Right ventricle myocardium superior (tissue), 1 donor: ENCODE results near the gene C5orf24. TPM values are rescaled to one million over a fixed set of nuclear protein-coding genes. Genes with fewer than 3 reads are reported as not detected.
"Not testable (repeated sequence)": the region's sequence is repeated elsewhere in the genome, so short reads cannot be mapped to it uniquely, and the experiment has no call there.

ENCODE experiments used
- ATAC-seq: fragments of 200-7000 bp; cut with Tn5 transposase; one replicate; pipeline ENCODE4 v1.9.1; 2020; ENCODE audit warnings: mild to moderate bottlenecking; ENCODE audit not compliant: poor library complexity
- DNase-seq: peaks from one replicate; pipeline ENCODE4 v3.0.0-alpha.2; 2020
- intact Hi-C: fragments of 100-400 bp; cut with DNase I; formaldehyde crosslinking; loops from one replicate; pipeline ENCODE4 v1.11.2; 2022
- long read RNA-seq: library from polyadenylated mRNA; unstranded; transcript quantifications from one replicate; pipeline ENCODE4 v2.0.0, GENCODE V29; 2021
- total RNA-seq: library from RNA; stranded (reverse); fragmentation: NEBNext Ultra II Directional; extraction: Animal tissue kit (Norgen Biotek cat#: 25700); gene quantifications from one replicate; pipeline ENCODE4 v1.2.1, GENCODE V29; 2021
- donor health status: DM: no; HTN: yes; CAD: no; lungs with severe emphysema.

C5orf24 gene
- 21.9 TPM for total RNA-seq
- long read RNA-seq, full-length matches to known transcripts: 29 of 29 reads
- long read RNA-seq, partial matches to known transcripts: 0 of 29 reads
- long read RNA-seq, other reads (novel, unspliced or antisense): 0 of 29 reads

GRCh38 chr5:134845852-134846640 lies at the start of gene C5orf24:
TSS of gene C5orf24 (plus strand) at chr5:134845968. CDS start at chr5:134854901, 8,933 bp downstream.
- ATAC-seq: peak; percentile 99
- intact Hi-C loops: no loop called here

GRCh38 chr5:134798468-134798867 lies 47.3 kb upstream of the C5orf24 start:
- intact Hi-C loops: loop anchor here (10.0 kb wide), 1 partner anchor 114 kb away; no protein-coding TSS in a partner anchor

More at GRCh38 chr5:134845852-134846640, at the start of gene C5orf24:
- DNase-seq: peak; percentile 97

GRCh38 chr5:134803821-134804220 lies 41.9 kb upstream of the C5orf24 start:
- ATAC-seq: no peak
- DNase-seq: no peak
- intact Hi-C loops: no loop called here

More at GRCh38 chr5:134798468-134798867, 47.3 kb upstream of the C5orf24 start:
- DNase-seq (no peak), ATAC-seq (no peak)

GRCh38 chr5:134813407-134813806 lies 32.4 kb upstream of the C5orf24 start:
- DNase-seq (no peak), ATAC-seq (no peak)
- intact Hi-C loops: no loop called here

GRCh38 chr5:134813827-134814226 lies 31.9 kb upstream of the C5orf24 start:
- no peak for DNase-seq
- intact Hi-C loops: no loop called here
- ATAC-seq: no peak

- no peak for DNase-seq
- intact Hi-C loops: no loop called here
- ATAC-seq: no peak
These were observed 28.8 kb upstream of the C5orf24 start for GRCh38 chr5:134817006-134817405.

- DNase-seq (no peak), ATAC-seq (no peak)
- intact Hi-C loops: no loop called here
These were observed 27.0 kb upstream of the C5orf24 start for GRCh38 chr5:134818776-134819175.

GRCh38 chr5:134819407-134819963 lies 26.3 kb upstream of the C5orf24 start:
- intact Hi-C loops: no loop called here
- ATAC-seq (no peak), DNase-seq (no peak)

- DNase-seq: no peak
- ATAC-seq: no peak
- intact Hi-C loops: no loop called here
These were observed 23.9 kb upstream of the C5orf24 start for GRCh38 chr5:134821841-134822240.

- intact Hi-C loops: no loop called here
- DNase-seq: no peak
- no peak for ATAC-seq
These were observed 21.1 kb upstream of the C5orf24 start for GRCh38 chr5:134824681-134825080.

GRCh38 chr5:134825212-134825611 lies 20.6 kb upstream of the C5orf24 start:
- DNase-seq (no peak), ATAC-seq (no peak)
- intact Hi-C loops: no loop called here

- intact Hi-C loops: no loop called here
- no peak for ATAC-seq
These were observed 12.3 kb upstream of the C5orf24 start for GRCh38 chr5:134833340-134834032.

GRCh38 chr5:134835623-134836022 lies 10.1 kb upstream of the C5orf24 start:
- DNase-seq (no peak), ATAC-seq (no peak)
- intact Hi-C loops: no loop called here

More at GRCh38 chr5:134833340-134834032, 12.3 kb upstream of the C5orf24 start:
- DNase-seq: no peak

- intact Hi-C loops: no loop called here
These were observed 8.1 kb upstream of the C5orf24 start for GRCh38 chr5:134837530-134838181.

GRCh38 chr5:134838361-134838760 lies 7.4 kb upstream of the C5orf24 start:
- ATAC-seq, DNase-seq, intact Hi-C loops: not testable (repeated sequence)

More at GRCh38 chr5:134837530-134838181, 8.1 kb upstream of the C5orf24 start:
- DNase-seq: no peak
- ATAC-seq: no peak

GRCh38 chr5:134840811-134841210 lies 5.0 kb upstream of the C5orf24 start:
- intact Hi-C loops: no loop called here
- ATAC-seq (no peak), DNase-seq (no peak)

GRCh38 chr5:134844252-134844651 lies 1.5 kb upstream of the C5orf24 start:
- no peak for ATAC-seq
- no peak for DNase-seq
- intact Hi-C loops: no loop called here

GRCh38 chr5:134845335-134845851 lies 375 bp upstream of the C5orf24 start:
- ATAC-seq (no peak), DNase-seq (no peak)
- intact Hi-C loops: no loop called here

GRCh38 chr5:134846641-134846960 lies 833 bp downstream of the C5orf24 start:
- intact Hi-C loops: no loop called here
- no peak for DNase-seq
- ATAC-seq: no peak
